GM12891 (cell line): Measurements from ENCODE around the gene METAP1.

Experiments
- POLR2A ChIP-seq: IDR thresholded peaks from 2 replicates; pipeline ENCODE4 v1.6.1; 2011; ENCODE audit warnings: low read depth, low read length, control low read depth
- TAF1 ChIP-seq: IDR thresholded peaks from 2 replicates; pipeline ENCODE4 v1.6.1; 2011; ENCODE audit warnings: low read depth, low read length, control low read depth

DNA sequence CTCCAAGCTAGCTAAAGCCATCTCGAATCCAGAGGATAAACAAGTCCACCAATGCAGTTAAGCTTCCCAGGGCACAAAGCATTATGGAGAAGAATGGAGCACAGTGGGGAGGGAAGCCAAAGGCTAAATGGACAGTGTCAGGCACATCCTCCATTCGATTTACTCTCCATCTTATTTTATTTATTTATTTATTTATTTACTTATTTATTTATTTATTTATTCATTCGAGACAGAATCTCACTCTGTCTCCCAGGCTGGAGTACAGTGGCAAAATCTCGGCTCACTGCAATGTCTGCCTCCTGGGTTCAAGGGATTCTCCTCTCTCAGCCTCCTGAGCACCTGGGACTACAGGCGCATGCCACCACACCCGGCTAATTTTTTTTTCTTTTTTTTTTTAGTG, 40.3 kb upstream of the METAP1 start:
- TF ChIP-seq TAF1 (no peak), POLR2A (no peak)
